H9 (cell line): ENCODE data around the gene RCAN1. TPM values are rescaled to one million over a fixed set of nuclear protein-coding genes. Genes with fewer than 3 reads are reported as not detected.

ENCODE experiments used
- DNase-seq: peaks from one replicate; pipeline ENCODE4 v3.0.0-alpha.2; 2017
- H2AFZ ChIP-seq: one replicate; pipeline ENCODE4 v1.6.1; 2013; ENCODE audit warnings: mild to moderate bottlenecking, low read length, control low read depth, moderate library complexity
- H2AK5ac ChIP-seq: 2 replicates; pipeline ENCODE4 v1.6.1; 2013; ENCODE audit warnings: low read length, control low read depth, mixed read lengths; ENCODE audit not compliant: insufficient read length
- H2BK120ac ChIP-seq: one replicate; pipeline ENCODE4 v1.6.1; 2013; ENCODE audit warnings: low read depth, mild to moderate bottlenecking, low read length, control low read depth, inconsistent platforms; ENCODE audit not compliant: poor library complexity, severe bottlenecking
- H2BK12ac ChIP-seq: 2 replicates; pipeline ENCODE4 v1.6.1; 2013; ENCODE audit warnings: low read length, control low read depth, mixed read lengths, low read depth; ENCODE audit not compliant: insufficient read length
- H2BK15ac ChIP-seq: 2 replicates; pipeline ENCODE4 v1.6.1; 2013; ENCODE audit warnings: low read depth, low read length, control low read depth
- H2BK20ac ChIP-seq: one replicate; pipeline ENCODE4 v1.6.1; 2013; ENCODE audit warnings: low read depth, mild to moderate bottlenecking, low read length, control low read depth, inconsistent platforms; ENCODE audit not compliant: poor library complexity, severe bottlenecking
- H2BK5ac ChIP-seq: 2 replicates; pipeline ENCODE4 v1.6.1; 2013; ENCODE audit warnings: low read length, control low read depth, mixed read lengths; ENCODE audit not compliant: insufficient read length
- H3K14ac ChIP-seq: 2 replicates; pipeline ENCODE4 v1.6.1; 2013; ENCODE audit warnings: low read length, control low read depth; ENCODE audit not compliant: insufficient read depth
- H3K18ac ChIP-seq: 2 replicates; pipeline ENCODE4 v1.6.1; 2013; ENCODE audit warnings: low read depth, mild to moderate bottlenecking, mixed read lengths, low read length, control low read depth; ENCODE audit not compliant: insufficient read length
- H3K23ac ChIP-seq: 2 replicates; pipeline ENCODE4 v1.6.1; 2013; ENCODE audit warnings: low read length, control low read depth, mixed read lengths, low read depth; ENCODE audit not compliant: insufficient read length
- H3K23me2 ChIP-seq: 2 replicates; pipeline ENCODE4 v1.6.1; 2013; ENCODE audit warnings: low read depth, mild to moderate bottlenecking, mixed read lengths, low read length, control low read depth; ENCODE audit not compliant: insufficient read length, poor library complexity, severe bottlenecking
- H3K27ac ChIP-seq: 2 replicates; pipeline ENCODE4 v1.5.1; 2013; ENCODE audit warnings: low read length, control low read depth, mixed read lengths, low read depth; ENCODE audit not compliant: insufficient read length
- H3K27me3 ChIP-seq: 2 replicates; pipeline ENCODE4 v1.6.1; 2013; ENCODE audit warnings: low read length, control low read depth, inconsistent platforms; ENCODE audit not compliant: insufficient read depth
- H3K4ac ChIP-seq: 2 replicates; pipeline ENCODE4 v1.6.1; 2013; ENCODE audit warnings: low read depth, mild to moderate bottlenecking, control low read depth, inconsistent platforms, low read length, moderate library complexity
- H3K4me1 ChIP-seq: 2 replicates; pipeline ENCODE4 v1.6.1; 2013; ENCODE audit warnings: low read length, control low read depth, inconsistent platforms; ENCODE audit not compliant: insufficient read depth
- H3K4me2 ChIP-seq: 2 replicates; pipeline ENCODE4 v1.6.1; 2013; ENCODE audit warnings: low read length, control low read depth, mixed read lengths; ENCODE audit not compliant: insufficient read length, insufficient read depth
- H3K56ac ChIP-seq: 2 replicates; pipeline ENCODE4 v1.6.1; 2013; ENCODE audit warnings: low read depth, mild to moderate bottlenecking, mixed read lengths, low read length, control low read depth; ENCODE audit not compliant: insufficient read length
- H3K79me1 ChIP-seq: 2 replicates; pipeline ENCODE4 v1.6.1; 2013; ENCODE audit warnings: low read depth, mild to moderate bottlenecking, moderate library complexity, low read length, control low read depth, inconsistent platforms; ENCODE audit not compliant: insufficient read depth, poor library complexity, severe bottlenecking
- H3K79me2 ChIP-seq: 2 replicates; pipeline ENCODE4 v1.6.1; 2013; ENCODE audit warnings: low read length, control low read depth, inconsistent platforms; ENCODE audit not compliant: insufficient read depth
- H3K9ac ChIP-seq: 2 replicates; pipeline ENCODE4 v1.6.1; 2013; ENCODE audit warnings: low read length, control low read depth, mixed read lengths; ENCODE audit not compliant: insufficient read length; ENCODE audit errors: extremely low read depth
- H3K9me3 ChIP-seq: one replicate; pipeline ENCODE4 v1.6.1; 2013; ENCODE audit warnings: low read depth, low read length, inconsistent platforms; ENCODE audit not compliant: control insufficient read depth
- H3T11ph ChIP-seq: one replicate; pipeline ENCODE4 v1.6.1; 2013; ENCODE audit warnings: mild to moderate bottlenecking, low read length, control low read depth, inconsistent platforms
- H4K20me1 ChIP-seq: one replicate; pipeline ENCODE4 v1.6.1; 2013; ENCODE audit not compliant: control insufficient read depth, insufficient read length, insufficient read depth
- H4K5ac ChIP-seq: 2 replicates; pipeline ENCODE4 v1.6.1; 2013; ENCODE audit warnings: low read depth, mild to moderate bottlenecking, mixed read lengths, low read length, control low read depth; ENCODE audit not compliant: insufficient read length
- H4K8ac ChIP-seq: replicated peaks from 2 replicates; pipeline ENCODE4 v1.6.1; 2013; ENCODE audit warnings: low read length, control low read depth, mixed read lengths, low read depth; ENCODE audit not compliant: insufficient read length
- H4K91ac ChIP-seq: 2 replicates; pipeline ENCODE4 v1.6.1; 2013; ENCODE audit warnings: low read depth, mild to moderate bottlenecking, moderate library complexity, mixed read lengths, low read length, control low read depth; ENCODE audit not compliant: insufficient read length
- H3K27ac Mint-ChIP-seq, 3 experiments: 2 replicates in 2 of 3; 3 replicates in 1 of 3; pipeline ENCODE4 v1.8.0; 2020 to 2021; ENCODE audit warnings: mixed read lengths in 3 of 3, mild to moderate bottlenecking in 1 of 3, moderate library complexity in 1 of 3
- H3K27me3 Mint-ChIP-seq: 2 replicates; pipeline ENCODE4 v1.8.0; 2021; ENCODE audit warnings: low read depth, mild to moderate bottlenecking, moderate library complexity, mixed read lengths
- H3K36me3 Mint-ChIP-seq, 3 experiments: 2 replicates in 2 of 3; 3 replicates in 1 of 3; pipeline ENCODE4 v1.8.0; 2020 to 2021; ENCODE audit warnings: low read depth in 3 of 3, mixed read lengths in 3 of 3; ENCODE audit not compliant: insufficient read depth in 1 of 3
- H3K4me1 Mint-ChIP-seq, 2 experiments: 2 replicates each; pipeline ENCODE4 v1.8.0; 2020; ENCODE audit warnings: mixed read lengths in 2 of 2
- H3K4me3 Mint-ChIP-seq, 2 experiments: 2 replicates in 1 of 2; 3 replicates in 1 of 2; pipeline ENCODE4 v1.8.0; 2020 to 2021; ENCODE audit warnings: mild to moderate bottlenecking in 2 of 2, mixed read lengths in 2 of 2, moderate library complexity in 1 of 2
- H3K9me3 Mint-ChIP-seq, 2 experiments: 2 replicates in 1 of 2; 3 replicates in 1 of 2; pipeline ENCODE4 v1.8.0; 2020; ENCODE audit warnings: mild to moderate bottlenecking in 2 of 2, mixed read lengths in 2 of 2, moderate library complexity in 1 of 2
- WGBS: extraction: QIAGEN DNeasy Blood & Tissue Kit; methylation state at CpG from one replicate; pipeline ENCODE4 v1.1.7; 2013; ENCODE audit warnings: missing lambda C conversion rate, low lambda C conversion rate, mixed read lengths; ENCODE audit not compliant: insufficient read length; ENCODE audit errors: extremely low coverage; 5-methylcytosine and 5-hydroxymethylcytosine counted together
- total RNA-seq: library from RNA; stranded (reverse); gene quantifications from 2 replicates; pipeline ENCODE4 v1.2.1, GENCODE V29; 2021
- TF ChIP-seq, protein P1 (sequence below): fragments of 200-600 bp; sonication (generic); conservative IDR thresholded peaks from 3 replicates; pipeline ENCODE4 v1.8.0; 2021; ENCODE audit warnings: antibody characterized with exemption, mild to moderate bottlenecking

The RCAN1 gene
- total RNA-seq, 1 experiment from 2014 or later: 7.0 TPM

DNA sequence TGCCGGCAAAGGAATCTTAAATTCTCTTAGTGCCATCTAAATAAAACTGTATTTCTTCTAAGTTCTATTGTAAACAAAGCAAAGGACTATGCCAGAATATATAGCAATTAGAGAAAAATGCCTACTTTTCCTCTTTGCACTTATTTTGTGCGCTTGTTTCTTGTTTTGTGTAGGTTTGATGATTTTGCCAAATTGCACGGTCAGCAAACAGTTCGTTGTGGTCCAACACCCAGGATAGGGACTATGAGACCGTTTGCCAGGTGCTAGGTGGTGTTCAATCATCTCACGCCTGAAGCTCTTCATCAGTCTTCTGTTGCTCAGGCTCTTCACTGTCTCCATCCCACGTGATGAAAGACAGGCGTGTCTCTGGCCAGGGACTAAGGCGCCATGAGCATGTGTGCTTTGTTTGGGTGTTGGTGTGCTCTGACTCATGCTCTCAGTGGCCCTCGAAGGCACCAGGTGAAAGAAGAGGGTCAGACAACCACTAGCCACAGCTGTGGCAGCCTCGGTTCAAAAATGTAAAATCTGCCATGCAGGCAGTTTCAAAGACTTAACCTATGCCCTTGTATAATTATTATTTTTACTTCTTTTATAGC, 66.0 kb downstream of the RCAN1 start:
- no peak overlapping the region for H2AK5ac ChIP-seq
- no peaks in the 10 kb centered on the region for H3K27me3 ChIP-seq
- H3K79me2 ChIP-seq: no peaks in the 10 kb centered on the region
- Mint-ChIP-seq H3K9me3 (peaks cover 3 to 6% of the 10 kb centered on the region in 2 experiments), H3K4me1 (peaks cover 18 to 25% of the 10 kb centered on the region in 2 experiments), H3K27me3 (peaks cover 7% of the 10 kb centered on the region), H3K36me3 (peaks cover 0 to 1% (median 0%) of the 10 kb centered on the region in 3 experiments; a peak in 1 of 7 replicates), H3K27ac (no peak overlapping the region), H3K4me3 (no peak overlapping the region)
- no peak overlapping the region for H2BK12ac ChIP-seq
- no peak overlapping the region for H3K4me2 ChIP-seq
- no peak overlapping the region for H3K14ac ChIP-seq
- H3T11ph ChIP-seq: no peak overlapping the region
- peaks cover 4% of the 10 kb centered on the region; the same call in 1 of the 2 replicates for H3K4me1 ChIP-seq
- no peak overlapping the region for H3K4ac ChIP-seq
- no peaks in the 10 kb centered on the region for H3K23me2 ChIP-seq
- H3K79me1 ChIP-seq: no peaks in the 10 kb centered on the region
- no peak overlapping the region for H2BK15ac ChIP-seq
- no peak overlapping the region for H4K5ac ChIP-seq
- no peak overlapping the region for H2BK20ac ChIP-seq
- no peak overlapping the region for H3K27ac ChIP-seq
- no peak overlapping the region for H3K56ac ChIP-seq
- no peak overlapping the region for H3K9ac ChIP-seq
- no peak overlapping the region for H2AFZ ChIP-seq
- H2BK120ac ChIP-seq: no peak overlapping the region
- no peak overlapping the region for H4K8ac ChIP-seq
- WGBS: no CpG with 5 or more reads among the region's 11 CpGs
- DNase-seq: no peak
- no peaks in the 10 kb centered on the region for H3K9me3 ChIP-seq
- no peak overlapping the region for H4K91ac ChIP-seq
- no peak overlapping the region for H3K18ac ChIP-seq
- no peak overlapping the region for H3K23ac ChIP-seq
- TF ChIP-seq, protein P1, sequence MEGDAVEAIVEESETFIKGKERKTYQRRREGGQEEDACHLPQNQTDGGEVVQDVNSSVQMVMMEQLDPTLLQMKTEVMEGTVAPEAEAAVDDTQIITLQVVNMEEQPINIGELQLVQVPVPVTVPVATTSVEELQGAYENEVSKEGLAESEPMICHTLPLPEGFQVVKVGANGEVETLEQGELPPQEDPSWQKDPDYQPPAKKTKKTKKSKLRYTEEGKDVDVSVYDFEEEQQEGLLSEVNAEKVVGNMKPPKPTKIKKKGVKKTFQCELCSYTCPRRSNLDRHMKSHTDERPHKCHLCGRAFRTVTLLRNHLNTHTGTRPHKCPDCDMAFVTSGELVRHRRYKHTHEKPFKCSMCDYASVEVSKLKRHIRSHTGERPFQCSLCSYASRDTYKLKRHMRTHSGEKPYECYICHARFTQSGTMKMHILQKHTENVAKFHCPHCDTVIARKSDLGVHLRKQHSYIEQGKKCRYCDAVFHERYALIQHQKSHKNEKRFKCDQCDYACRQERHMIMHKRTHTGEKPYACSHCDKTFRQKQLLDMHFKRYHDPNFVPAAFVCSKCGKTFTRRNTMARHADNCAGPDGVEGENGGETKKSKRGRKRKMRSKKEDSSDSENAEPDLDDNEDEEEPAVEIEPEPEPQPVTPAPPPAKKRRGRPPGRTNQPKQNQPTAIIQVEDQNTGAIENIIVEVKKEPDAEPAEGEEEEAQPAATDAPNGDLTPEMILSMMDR: no peak
- H2BK5ac ChIP-seq: no peak overlapping the region
- no peaks in the 10 kb centered on the region for H4K20me1 ChIP-seq
